Activated T-cell treated with anti-CD3 and anti-CD28 coated beads for 24 hours (primary cell): ENCODE results near the gene BCL2L2.
A peak's percentile ranks its signal among the peaks of the same experiment; 100 is the strongest.
"Not testable (repeated sequence)": the region's sequence is repeated elsewhere in the genome, so short reads cannot be mapped to it uniquely, and the experiment has no call there.

ENCODE experiments used
- DNase-seq: peaks from one replicate; pipeline ENCODE4 v3.0.0-alpha.2; 2020; ENCODE audit warnings: low read depth

The BCL2L2 gene

DNA sequence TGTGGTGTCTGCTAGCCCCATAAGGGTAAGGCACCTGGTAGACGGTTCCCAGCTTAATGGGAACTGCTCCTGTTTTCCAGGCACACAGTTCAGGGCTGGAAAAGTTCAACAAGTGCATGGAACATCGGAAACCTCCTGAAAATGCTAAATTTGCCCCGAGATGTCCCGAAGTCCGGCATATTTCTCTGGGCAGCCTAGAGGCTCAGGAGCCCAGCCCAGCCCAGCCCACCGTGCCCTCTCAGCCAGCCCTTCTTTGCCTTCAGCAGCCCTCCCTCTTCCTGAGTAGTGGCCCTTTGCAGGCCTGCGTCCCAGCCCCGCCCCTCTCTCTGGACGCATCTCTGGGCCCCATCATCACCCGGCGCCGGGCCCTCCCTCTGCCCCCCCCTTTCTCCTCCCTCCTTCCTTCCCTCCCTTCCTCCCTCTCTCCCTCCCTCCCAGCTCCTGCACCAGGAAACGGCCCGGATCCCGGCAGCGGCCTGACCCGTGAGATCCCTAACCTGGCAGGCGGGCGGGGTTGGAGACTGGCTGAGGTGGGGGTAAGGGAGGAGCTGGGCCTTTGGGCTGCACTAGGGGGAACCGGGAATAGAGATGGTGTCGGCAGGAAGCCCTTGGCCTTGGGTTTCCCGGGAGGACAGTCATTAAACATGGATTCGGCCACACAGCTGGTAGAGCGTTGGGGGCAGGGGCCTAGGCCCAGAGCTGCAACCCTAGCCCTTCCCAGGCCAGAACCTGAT is at the start of gene BCL2L2:
Gene BCL2L2 (plus strand): TSS at position 422 of the 734 bp plus-strand sequence. CDS start 935 bp downstream, outside the sequence.
- DNase-seq: no peak

- no peak for DNase-seq
Observed at GRCh38 chr14:23258256-23258655, 48.4 kb upstream of the BCL2L2 start.

GRCh38 chr14:23259426-23259825 is 47.2 kb upstream of the BCL2L2 start:
- no peak for DNase-seq

DNA sequence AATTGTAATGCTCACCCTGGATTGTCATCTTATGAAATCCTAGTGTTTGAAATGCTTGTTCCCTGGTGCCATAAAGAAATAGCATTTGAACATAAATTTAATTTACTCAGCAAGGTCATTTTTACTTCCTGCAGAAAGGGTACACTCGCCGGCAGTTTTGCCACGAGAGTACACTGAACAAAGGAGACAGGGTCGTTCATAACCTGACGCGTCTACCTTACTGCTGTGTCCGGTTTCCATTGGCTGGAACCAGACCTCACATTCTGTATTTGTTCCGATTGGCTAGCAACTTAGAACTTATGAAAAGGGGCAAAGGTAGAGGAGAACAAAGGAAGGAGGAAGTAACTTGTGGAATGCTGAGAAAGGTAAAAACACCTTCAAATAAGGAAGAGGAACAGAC is 45.8 kb upstream of the BCL2L2 start:
- not testable (repeated sequence) for DNase-seq

DNA sequence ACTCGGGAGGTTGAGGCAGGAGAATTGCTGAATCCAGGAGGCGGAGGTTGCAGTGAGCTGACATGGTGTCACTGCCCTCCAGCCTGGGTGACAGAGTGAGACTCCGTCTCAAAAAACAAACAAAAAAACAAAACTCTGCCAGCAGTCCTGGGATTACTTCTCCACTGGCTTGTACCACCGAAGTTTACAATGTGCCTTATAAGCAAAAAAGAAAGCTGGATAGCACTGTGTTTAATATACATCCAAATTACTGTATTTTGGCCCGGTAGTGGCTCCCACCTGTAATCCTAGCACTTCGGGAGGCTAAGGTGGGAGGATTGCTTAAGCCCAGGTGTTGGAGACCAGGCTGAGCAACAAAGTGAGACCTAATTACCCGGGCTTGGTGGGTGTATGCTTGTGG is 37.4 kb upstream of the BCL2L2 start:
- DNase-seq: no peak

DNA sequence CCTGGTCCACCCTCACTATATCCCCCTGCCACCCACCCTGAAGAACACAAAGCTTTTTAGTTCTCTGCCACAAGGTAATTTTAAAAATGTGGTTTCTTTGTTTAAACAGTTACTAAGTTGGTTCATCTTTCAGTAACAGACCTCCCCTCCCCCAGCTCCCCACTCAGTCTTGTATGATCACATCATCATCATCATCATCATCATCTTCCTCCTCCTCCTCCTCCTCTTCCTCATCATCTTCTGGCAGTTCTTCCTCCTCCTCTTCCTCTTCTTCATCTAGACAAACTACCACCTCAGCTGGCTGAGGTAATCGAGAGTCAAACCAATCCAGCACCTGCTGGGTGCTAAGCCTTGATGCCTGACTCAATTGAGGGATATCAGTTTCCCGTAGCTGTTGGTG is 31.2 kb upstream of the BCL2L2 start:
- DNase-seq: no peak

GRCh38 chr14:23277189-23277588 is 29.4 kb upstream of the BCL2L2 start:
- no peak for DNase-seq

- DNase-seq: not testable (repeated sequence)
Observed at GRCh38 chr14:23277928-23278327, 28.7 kb upstream of the BCL2L2 start.

DNA sequence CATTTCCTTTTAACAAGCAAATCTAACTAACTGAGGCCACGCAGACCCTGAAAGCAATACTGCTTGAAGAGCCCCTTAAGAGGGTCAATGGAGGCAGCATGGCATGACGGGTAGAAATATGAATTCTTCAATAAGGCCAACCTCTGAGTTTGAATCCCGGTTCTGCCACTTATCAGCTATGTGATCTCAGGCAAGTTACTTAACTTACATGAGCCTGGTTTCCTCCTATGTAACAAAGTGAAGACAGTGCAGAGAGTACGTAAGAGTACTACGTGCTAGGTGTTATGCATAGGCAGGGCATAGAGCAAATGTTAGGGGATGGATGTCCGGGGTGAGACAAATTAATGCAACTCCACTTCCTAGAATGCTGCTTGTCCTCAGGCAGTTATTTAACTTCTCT is 25.4 kb upstream of the BCL2L2 start:
- no peak for DNase-seq

DNA sequence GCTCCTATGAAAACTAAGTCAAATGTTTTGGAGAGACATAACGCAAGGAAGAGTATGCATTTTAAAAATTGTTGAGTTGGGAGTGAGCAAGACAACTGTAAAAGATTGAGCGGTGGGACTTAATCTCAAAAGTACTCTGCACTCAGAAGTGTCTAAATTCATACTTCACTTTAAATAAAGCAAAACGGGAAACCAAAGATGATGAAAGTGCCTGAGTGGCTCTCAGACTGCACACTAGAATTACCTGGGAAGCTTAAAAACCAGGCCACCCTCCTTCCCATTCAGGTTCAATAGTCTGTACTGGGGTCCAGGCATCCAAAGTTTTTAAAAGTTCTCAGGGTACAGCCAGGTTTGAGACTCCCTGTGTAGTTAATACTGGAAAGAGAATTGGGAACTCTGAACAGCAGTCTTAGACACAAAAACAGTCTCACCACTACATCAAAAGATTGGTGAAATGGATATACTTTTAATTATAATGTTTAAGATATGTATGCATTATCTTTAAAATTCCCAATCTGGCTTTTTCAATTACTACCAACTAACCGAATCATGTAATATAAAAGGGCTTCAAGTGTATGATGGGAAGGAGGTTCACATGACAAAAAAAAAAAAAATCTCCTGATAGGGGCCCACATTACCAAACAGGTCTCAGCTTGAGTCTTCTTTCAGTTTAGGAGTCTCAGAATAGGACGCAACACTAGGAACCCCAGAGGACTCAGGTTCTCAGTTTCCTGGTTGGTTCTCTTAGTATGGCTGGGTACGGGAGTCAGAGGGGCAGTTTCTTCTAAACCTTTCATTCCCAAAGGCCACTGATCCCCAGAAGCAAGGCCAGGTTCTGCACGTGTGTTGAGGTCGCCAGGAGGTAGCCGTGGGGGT is 21.7 kb upstream of the BCL2L2 start:
- DNase-seq: peak; percentile 20

- no peak for DNase-seq
Observed at GRCh38 chr14:23285530-23286019, 21.1 kb upstream of the BCL2L2 start.

DNA sequence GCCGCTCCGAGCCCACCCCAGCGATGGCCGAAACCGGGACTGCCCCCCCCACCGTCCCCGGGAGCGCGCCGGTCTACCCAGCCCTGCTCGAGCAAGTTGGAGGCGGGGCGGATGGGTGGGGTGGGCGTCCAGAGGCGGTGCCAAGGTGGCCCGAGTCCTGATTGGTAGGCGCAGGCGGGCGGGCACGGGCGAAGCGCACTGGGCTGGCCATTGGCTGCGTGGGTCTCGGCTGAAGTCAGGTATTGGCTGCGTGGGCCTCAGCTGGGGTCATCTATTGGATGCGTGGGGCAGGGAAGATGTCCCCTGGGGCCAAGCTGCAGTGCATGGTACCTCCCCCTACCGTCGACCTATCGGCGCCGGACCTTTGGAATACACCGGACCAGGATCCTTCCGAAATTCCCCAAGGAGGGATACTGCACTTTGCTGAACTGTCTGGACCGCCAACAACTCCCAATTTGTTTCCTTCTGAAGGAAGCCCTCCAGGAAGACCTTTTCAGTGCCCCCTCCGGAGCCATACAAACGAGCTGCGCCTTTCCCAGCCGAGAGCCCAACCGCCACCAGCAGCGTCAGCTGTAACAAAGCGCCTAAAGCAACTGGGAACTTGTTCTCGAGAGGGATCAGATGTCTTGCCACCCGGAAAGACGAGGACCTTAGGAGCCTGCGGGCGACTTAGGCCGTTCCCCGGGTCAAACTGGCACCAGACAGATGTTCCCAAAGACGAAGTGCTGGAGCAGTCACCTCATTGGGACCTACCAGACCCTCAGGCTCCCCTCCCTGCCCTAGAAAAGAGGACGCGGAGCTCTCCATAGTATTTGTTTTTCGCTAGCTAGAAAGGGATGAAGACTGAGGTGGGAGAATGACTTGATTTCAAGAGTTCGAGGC is 20.4 kb upstream of the BCL2L2 start, which contains the start of gene HOMEZ:
Gene HOMEZ (minus strand): TSS at position 113 of the 882 bp plus-strand sequence. CDS start 180 bp downstream, outside the sequence.
- peak; percentile 98 for DNase-seq

GRCh38 chr14:23286902-23287479 is 19.6 kb upstream of the BCL2L2 start:
- no peak for DNase-seq

GRCh38 chr14:23294734-23295561 is 11.7 kb upstream of the BCL2L2 start:
- peak; percentile 26 for DNase-seq

DNA sequence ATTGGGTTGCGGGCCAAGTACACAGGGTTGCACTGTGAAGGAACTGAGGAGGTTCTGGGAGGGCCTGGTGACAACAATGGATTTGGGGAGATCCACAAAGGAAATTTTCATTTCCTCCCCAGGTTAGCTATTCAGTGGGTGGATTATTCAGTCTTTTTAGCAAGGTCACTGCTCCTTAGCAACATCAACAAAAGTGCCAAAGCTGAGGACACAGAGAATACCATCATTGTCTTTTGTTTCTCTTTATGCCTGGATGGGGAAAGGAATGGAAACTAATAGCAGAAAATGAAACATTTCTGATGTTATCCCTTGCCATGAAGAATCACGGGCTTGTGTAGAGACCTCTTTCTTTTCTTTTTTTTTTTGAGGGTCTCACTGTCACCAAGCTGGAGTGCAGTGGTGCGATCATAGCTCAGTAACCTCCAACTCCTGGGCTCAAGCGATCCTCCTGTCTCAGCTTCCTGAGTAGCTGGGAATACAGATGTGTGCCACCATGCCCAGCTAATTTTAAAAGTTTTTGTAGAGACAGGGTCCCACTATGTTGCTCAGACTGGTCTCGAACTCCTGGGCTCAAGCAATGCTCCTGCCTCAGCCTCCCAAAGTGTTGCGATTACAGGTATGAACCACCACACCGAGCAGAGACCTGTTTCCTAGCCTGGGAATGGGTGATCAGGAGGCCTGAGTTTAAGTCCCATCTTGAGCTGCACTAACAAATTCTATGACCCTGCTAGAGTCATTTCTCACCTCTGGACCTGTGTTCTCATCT is 10.4 kb upstream of the BCL2L2 start:
- DNase-seq: no peak

DNA sequence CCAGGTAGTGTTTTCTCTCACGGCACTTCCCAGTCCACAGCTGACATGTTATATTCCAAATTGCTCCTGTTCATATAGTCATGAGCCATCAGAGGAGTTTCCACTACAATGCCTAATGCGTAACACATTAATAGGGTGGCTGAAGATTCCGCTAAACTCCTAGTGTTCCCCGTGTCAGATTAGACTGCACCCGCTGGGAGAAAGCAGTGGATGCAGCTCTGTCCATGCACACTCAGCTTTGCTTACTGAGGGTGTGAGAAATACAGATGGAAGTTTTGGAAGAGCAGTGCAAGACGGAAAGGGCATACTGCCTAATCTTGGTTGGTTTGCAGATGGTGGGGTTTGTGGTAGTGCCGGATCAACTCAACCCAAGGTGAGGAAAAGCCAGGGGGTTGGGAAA is 9.5 kb upstream of the BCL2L2 start:
- no peak for DNase-seq

- DNase-seq: no peak
Observed at GRCh38 chr14:23297611-23298277, 8.9 kb upstream of the BCL2L2 start.

- DNase-seq: no peak
Observed at GRCh38 chr14:23299211-23299957, 7.2 kb upstream of the BCL2L2 start.
